Prostate gland (tissue), 2 donors: ENCODE results near the gene SKAP2. TPM values are rescaled to one million over a fixed set of nuclear protein-coding genes. Genes with fewer than 3 reads are reported as not detected.

Experiments used
- DNase-seq: peaks from one replicate; pipeline ENCODE4 v3.0.0-alpha.2; 2019; ENCODE audit warnings: low spot score
- H3K27ac ChIP-seq, 2 donors: fragments of 200-600 bp; sonication (generic); 2 replicates each; pipeline ENCODE4 v1.5.1; 2017 to 2019
- H3K27me3 ChIP-seq: fragments of 200-600 bp; sonication (generic); replicated peaks from 2 replicates; pipeline ENCODE4 v1.5.1; 2019; ENCODE audit not compliant: insufficient read depth
- H3K36me3 ChIP-seq, 2 donors: fragments of 200-600 bp; sonication (generic); 1 replicate in 1 of 2; 2 replicates in 1 of 2; pipeline versions ENCODE4 v1.5.1 to v1.8.1; 2017 to 2019
- H3K4me1 ChIP-seq: fragments of 200-600 bp; sonication (generic); replicated peaks from 2 replicates; pipeline ENCODE4 v1.5.1; 2019
- H3K4me3 ChIP-seq, 2 donors: fragments of 200-600 bp; sonication (generic); 2 replicates each; pipeline ENCODE4 v1.5.1; 2017 to 2019
- H3K9me3 ChIP-seq: fragments of 200-600 bp; sonication (generic); 2 replicates; pipeline ENCODE4 v1.5.1; 2017
- CTCF ChIP-seq, 4 experiments: fragments of 200-600 bp in 2 of 4; fragments of 450-650 bp in 2 of 4; sonication (generic) in 2 of 4; IDR thresholded peaks; 1 replicate in 3 of 4; 2 replicates in 1 of 4; pipeline ENCODE4 v1.5.1; 2016 to 2019; ENCODE audit warnings: antibody characterized with exemption in 4 of 4, mild to moderate bottlenecking in 2 of 4, moderate library complexity in 2 of 4
- POLR2A ChIP-seq: fragments of 450-650 bp; IDR thresholded peaks from one replicate; pipeline ENCODE4 v1.6.1; 2016; ENCODE audit warnings: antibody characterized with exemption, mild to moderate bottlenecking
- POLR2AphosphoS5 ChIP-seq: sonication (generic); formaldehyde crosslinking; IDR thresholded peaks from one replicate; pipeline ENCODE4 v1.6.1; 2017; ENCODE audit warnings: antibody characterized with exemption
- WGBS: methylation state at CpG from one replicate; pipeline ENCODE4 v1.1.5; 2018; 5-methylcytosine and 5-hydroxymethylcytosine counted together
- intact Hi-C: fragments of 100-400 bp; cut with DNase I; formaldehyde crosslinking; loops from one replicate; pipeline ENCODE4 v1.14.2; 2022
- total RNA-seq, 2 donors: library from RNA; depleted of rRNA; stranded (reverse); fragments of >200 nt; gene quantifications; one replicate each; pipeline ENCODE4 v1.1.0, GENCODE V29; 2016

Gene SKAP2
- total RNA-seq, 2 donors from 2014 or later: 16.1 to 25.6 TPM

- Histone ChIP-seq H3K9me3 (no peaks in the 10 kb centered on the region), H3K4me1 (no peaks in the 10 kb centered on the region), H3K36me3 (no peaks in the 10 kb centered on the region), H3K4me3 (no peak overlapping the region), H3K27ac (no peak overlapping the region), H3K27me3 (no peaks in the 10 kb centered on the region)
- DNase-seq: no peak
- TF ChIP-seq POLR2A (no peak), CTCF (IDR thresholded peaks at IDR 0.05) (no peak), POLR2AphosphoS5 (no peak)
- 91% methylated on average over 4 of the region's 4 CpGs for WGBS
- intact Hi-C loops: no loop called here
These were observed 190.5 kb downstream of the SKAP2 start for GRCh38 chr7:26673858-26674257.

- 82% methylated on average over 2 of the region's 2 CpGs for WGBS
- intact Hi-C loops: no loop called here
- Histone ChIP-seq H3K27ac (no peak overlapping the region), H3K4me3 (no peak overlapping the region), H3K9me3 (no peaks in the 10 kb centered on the region), H3K36me3 (no peaks in the 10 kb centered on the region), H3K27me3 (no peaks in the 10 kb centered on the region), H3K4me1 (no peaks in the 10 kb centered on the region)
- no peak for DNase-seq
- TF ChIP-seq CTCF (IDR thresholded peaks at IDR 0.05) (no peak), POLR2A (no peak), POLR2AphosphoS5 (no peak)
These were observed 191.1 kb downstream of the SKAP2 start for GRCh38 chr7:26673271-26673670.

GRCh38 chr7:26670841-26671240 is 193.5 kb downstream of the SKAP2 start:
- Histone ChIP-seq H3K9me3 (no peaks in the 10 kb centered on the region), H3K27me3 (no peaks in the 10 kb centered on the region), H3K4me3 (no peak overlapping the region), H3K27ac (no peak overlapping the region), H3K4me1 (no peaks in the 10 kb centered on the region), H3K36me3 (no peaks in the 10 kb centered on the region)
- no peak for DNase-seq
- intact Hi-C loops: no loop called here
- TF ChIP-seq POLR2AphosphoS5 (no peak), CTCF (IDR thresholded peaks at IDR 0.05) (no peak), POLR2A (no peak)
- 88% methylated on average over 2 of the region's 2 CpGs for WGBS

GRCh38 chr7:26670290-26670689 is 194.1 kb downstream of the SKAP2 start:
- WGBS: 72% methylated on average over 2 of the region's 2 CpGs
- no peak for TF ChIP-seq CTCF (IDR thresholded peaks at IDR 0.05)
- no peak for TF ChIP-seq POLR2A
- TF ChIP-seq POLR2AphosphoS5: no peak

GRCh38 chr7:26668821-26669220 is 195.6 kb downstream of the SKAP2 start:
- intact Hi-C loops: loop anchor here (10.0 kb wide), 1 partner anchor 774 kb away; no protein-coding TSS in a partner anchor

More at GRCh38 chr7:26670290-26670689, 194.1 kb downstream of the SKAP2 start:
- no peak for DNase-seq
- Histone ChIP-seq H3K36me3 (no peaks in the 10 kb centered on the region), H3K4me1 (no peaks in the 10 kb centered on the region), H3K4me3 (no peak overlapping the region), H3K27ac (no peak overlapping the region), H3K9me3 (no peaks in the 10 kb centered on the region), H3K27me3 (no peaks in the 10 kb centered on the region)
- intact Hi-C loops: no loop called here

More at GRCh38 chr7:26668821-26669220, 195.6 kb downstream of the SKAP2 start:
- H3K4me1 ChIP-seq: no peaks in the 10 kb centered on the region
- no peak for TF ChIP-seq CTCF (IDR thresholded peaks at IDR 0.05)
- no peak for TF ChIP-seq POLR2A
- no peak for TF ChIP-seq POLR2AphosphoS5
- no peaks in the 10 kb centered on the region for H3K27me3 ChIP-seq
- no peak for DNase-seq
- H3K4me3 ChIP-seq: no peak overlapping the region
- no peaks in the 10 kb centered on the region for H3K9me3 ChIP-seq
- H3K27ac ChIP-seq: no peak overlapping the region
- WGBS: 94% methylated on average over 4 of the region's 4 CpGs
- H3K36me3 ChIP-seq: no peaks in the 10 kb centered on the region
